Measurements from ENCODE around the gene UGT1A5.

UGT1A5 gene

DNA sequence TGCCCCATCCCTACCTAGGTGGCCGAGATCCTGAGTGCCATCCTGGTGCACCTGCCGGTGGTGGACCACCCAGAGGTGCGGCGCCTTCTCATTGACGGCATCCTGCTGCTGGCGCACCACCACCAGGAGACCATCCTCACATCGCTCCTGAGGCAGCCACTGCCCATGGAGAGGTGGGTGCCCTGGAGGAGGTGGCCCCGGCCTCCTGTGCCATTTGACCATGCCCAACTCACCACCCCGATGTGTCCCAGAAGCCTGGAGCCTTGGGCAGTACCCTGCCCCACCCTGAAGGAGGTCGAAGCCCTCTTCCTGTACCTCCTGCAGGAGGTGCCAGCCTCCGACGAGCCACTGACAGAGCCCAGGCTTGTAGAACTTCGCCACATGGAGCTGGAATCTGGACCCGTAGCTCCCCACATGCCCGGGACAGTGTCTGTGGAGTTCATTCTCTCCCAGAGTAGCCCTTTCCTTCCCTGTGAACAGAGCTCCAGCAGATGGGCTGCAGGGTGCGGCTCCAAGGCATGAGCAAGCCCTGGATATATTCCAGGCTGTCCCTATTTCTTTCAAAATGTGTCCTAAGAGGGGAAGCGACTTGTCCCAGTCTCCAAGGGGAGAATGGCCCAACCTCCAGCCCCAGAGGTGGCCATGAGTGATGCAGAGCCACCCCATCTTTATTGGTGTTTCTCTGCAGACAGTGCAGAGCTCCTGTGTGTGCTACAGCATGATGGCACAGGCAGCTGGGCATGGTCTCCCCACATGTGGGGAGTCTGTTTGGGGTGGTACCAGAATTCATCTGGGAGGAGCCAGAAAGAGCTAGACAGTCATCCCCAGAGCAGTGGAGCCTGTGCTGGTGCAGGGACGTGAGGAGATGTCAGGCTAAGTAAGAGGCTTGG lies 107.4 kb downstream of the UGT1A5 start:
- Mint-ChIP-seq H3K9me3 (no peaks in the 10 kb centered on the region), H3K27me3 (ENCODE audit: low read depth, poor library complexity) (peaks cover 15% of the 10 kb centered on the region), H3K36me3 (ENCODE audit: low read depth) (no peaks in the 10 kb centered on the region), H3K4me1 (peaks cover 17% of the 10 kb centered on the region), H3K4me3 (no peak overlapping the region), H3K27ac (no peak overlapping the region)
- no peak for DNase-seq
- TF ChIP-seq, protein P1, sequence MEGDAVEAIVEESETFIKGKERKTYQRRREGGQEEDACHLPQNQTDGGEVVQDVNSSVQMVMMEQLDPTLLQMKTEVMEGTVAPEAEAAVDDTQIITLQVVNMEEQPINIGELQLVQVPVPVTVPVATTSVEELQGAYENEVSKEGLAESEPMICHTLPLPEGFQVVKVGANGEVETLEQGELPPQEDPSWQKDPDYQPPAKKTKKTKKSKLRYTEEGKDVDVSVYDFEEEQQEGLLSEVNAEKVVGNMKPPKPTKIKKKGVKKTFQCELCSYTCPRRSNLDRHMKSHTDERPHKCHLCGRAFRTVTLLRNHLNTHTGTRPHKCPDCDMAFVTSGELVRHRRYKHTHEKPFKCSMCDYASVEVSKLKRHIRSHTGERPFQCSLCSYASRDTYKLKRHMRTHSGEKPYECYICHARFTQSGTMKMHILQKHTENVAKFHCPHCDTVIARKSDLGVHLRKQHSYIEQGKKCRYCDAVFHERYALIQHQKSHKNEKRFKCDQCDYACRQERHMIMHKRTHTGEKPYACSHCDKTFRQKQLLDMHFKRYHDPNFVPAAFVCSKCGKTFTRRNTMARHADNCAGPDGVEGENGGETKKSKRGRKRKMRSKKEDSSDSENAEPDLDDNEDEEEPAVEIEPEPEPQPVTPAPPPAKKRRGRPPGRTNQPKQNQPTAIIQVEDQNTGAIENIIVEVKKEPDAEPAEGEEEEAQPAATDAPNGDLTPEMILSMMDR (IDR thresholded peaks at IDR 0.05), result no peak

DNA sequence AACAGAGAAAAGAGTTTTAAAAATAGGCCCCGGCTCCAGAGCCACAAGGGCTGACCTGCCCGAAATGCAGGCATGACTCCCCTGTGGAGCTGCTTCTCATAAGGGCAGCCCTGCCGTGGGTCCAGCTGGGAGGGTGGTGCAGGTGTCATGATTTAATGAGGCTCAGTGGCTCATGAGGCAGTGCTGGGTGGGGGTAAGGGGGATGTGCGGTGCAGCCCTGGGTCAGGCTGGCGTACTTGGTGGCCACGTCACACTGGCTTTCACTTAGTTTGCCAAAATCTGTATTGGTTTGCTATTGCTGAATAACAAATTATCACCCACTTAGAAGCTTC lies 108.0 kb downstream of the UGT1A5 start:
- TF ChIP-seq, protein P1 (IDR thresholded peaks at IDR 0.05), result no peak
- Mint-ChIP-seq H3K9me3 (peaks cover 4% of the 10 kb centered on the region), H3K27me3 (ENCODE audit: low read depth, poor library complexity) (peaks cover 15% of the 10 kb centered on the region), H3K36me3 (ENCODE audit: low read depth) (no peaks in the 10 kb centered on the region), H3K4me3 (no peak overlapping the region), H3K4me1 (peaks cover 17% of the 10 kb centered on the region), H3K27ac (no peak overlapping the region)
- no peak for DNase-seq

DNA sequence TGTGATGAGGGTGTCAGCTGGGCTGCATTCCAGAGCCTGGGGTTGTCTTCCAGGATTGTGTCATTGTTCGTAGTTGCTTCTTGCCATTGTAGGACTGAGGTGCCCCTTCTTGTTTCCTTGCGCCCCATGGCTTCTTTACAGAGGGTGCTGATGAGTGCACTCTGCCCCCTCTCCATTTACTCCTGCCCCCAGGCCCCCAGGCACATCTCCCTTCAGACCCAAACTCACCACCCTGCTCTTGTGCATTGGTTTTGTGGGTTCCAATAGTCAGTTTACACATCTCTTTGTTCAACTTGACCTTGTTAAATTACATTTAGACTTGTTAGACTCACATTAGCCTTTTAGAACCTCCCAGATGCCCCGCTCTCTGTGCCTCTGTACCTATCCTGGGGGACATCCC lies 108.5 kb downstream of the UGT1A5 start:
- Mint-ChIP-seq H3K4me1 (peaks cover 17% of the 10 kb centered on the region), H3K27me3 (ENCODE audit: low read depth, poor library complexity) (peaks cover 15% of the 10 kb centered on the region), H3K27ac (no peak overlapping the region), H3K9me3 (peaks cover 6% of the 10 kb centered on the region), H3K4me3 (no peak overlapping the region), H3K36me3 (ENCODE audit: low read depth) (no peaks in the 10 kb centered on the region)
- no peak for DNase-seq
- TF ChIP-seq, protein P1 (IDR thresholded peaks at IDR 0.05), result no peak

DNA sequence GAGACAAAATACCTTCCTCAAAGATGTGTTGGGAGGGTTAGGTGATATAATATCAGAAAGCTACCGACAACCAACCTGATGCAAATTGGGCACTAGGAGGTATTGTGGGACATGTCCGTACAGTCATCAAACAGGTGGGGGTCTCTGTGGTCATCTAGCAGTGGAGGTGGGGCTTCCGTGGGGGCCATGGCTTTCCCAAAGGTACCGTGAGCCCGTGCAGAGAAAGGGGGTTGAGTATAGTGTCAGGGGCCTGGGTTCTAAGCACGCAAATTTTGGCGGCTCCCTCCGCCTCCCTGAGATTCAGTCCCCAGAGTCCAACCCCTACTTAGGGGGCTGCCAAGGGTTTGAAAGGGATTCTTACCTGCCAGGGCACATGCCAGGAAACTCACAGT lies 109.0 kb downstream of the UGT1A5 start:
- no peak overlapping the region for H3K27ac Mint-ChIP-seq
- peaks cover 15% of the 10 kb centered on the region for H3K27me3 Mint-ChIP-seq (ENCODE audit: low read depth, poor library complexity)
- peaks cover 12% of the 10 kb centered on the region for H3K4me1 Mint-ChIP-seq
- peaks cover 9% of the 10 kb centered on the region for H3K9me3 Mint-ChIP-seq
- TF ChIP-seq, protein P1 (IDR thresholded peaks at IDR 0.05), result no peak
- H3K4me3 Mint-ChIP-seq, result no peak overlapping the region
- H3K36me3 Mint-ChIP-seq (ENCODE audit: low read depth), result no peaks in the 10 kb centered on the region
- DNase-seq, result no peak

DNA sequence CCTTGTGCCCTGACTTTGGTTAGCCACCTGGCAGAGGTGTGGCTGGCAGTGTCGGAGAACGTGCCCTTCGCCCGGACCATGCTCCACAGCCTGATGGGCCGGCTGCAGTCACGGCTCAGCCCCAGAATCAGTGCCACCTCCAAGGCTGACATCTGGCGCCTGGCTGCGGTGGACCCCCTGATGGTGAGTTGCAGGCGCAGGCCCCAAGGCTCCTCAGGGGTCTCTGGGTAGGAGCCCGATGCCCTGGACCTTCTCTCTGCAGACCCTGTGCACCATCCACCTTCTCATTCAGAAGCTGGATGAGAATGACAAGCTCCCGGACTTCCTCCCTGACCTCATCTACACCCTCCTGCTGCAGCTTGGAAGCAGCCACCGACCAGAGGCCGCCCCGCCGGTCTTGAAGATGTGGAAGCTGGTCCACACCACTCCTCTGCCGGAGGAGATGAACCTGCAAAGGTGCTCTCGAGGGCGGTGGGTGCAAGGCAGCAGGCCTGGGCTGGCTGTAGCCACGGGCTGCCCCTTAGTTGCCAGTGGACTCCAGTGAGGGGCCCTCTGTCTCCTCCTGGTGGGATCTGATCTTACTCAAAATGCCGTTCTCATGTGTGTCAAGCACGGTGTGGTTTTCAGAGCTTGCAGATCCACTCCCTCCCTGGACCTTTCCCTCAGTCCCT lies 109.5 kb downstream of the UGT1A5 start:
- Mint-ChIP-seq H3K27ac (no peak overlapping the region), H3K4me1 (peaks cover 8% of the 10 kb centered on the region), H3K9me3 (peaks cover 12% of the 10 kb centered on the region), H3K36me3 (ENCODE audit: low read depth) (no peaks in the 10 kb centered on the region), H3K4me3 (no peak overlapping the region), H3K27me3 (ENCODE audit: low read depth, poor library complexity) (peaks cover 15% of the 10 kb centered on the region)
- no peak for DNase-seq
- TF ChIP-seq, protein P1 (IDR thresholded peaks at IDR 0.05), result no peak

Data from nephron progenitor cell (in vitro differentiated cells).